22Rv1 (cell line): ENCODE data around the gene CEP192.

Experiments
- H3K27ac ChIP-seq: fragments of 450-650 bp; 2 replicates; pipeline ENCODE4 v1.5.1; 2017
- CTCF ChIP-seq: fragments of 450-650 bp; IDR thresholded peaks from 2 replicates; pipeline ENCODE4 v1.5.1; 2017; ENCODE audit warnings: mild to moderate bottlenecking
- ZFX ChIP-seq: fragments of 450-650 bp; IDR thresholded peaks from 2 replicates; pipeline ENCODE4 v1.6.1; 2017; ENCODE audit warnings: antibody characterized with exemption, borderline replicate concordance

The CEP192 gene

GRCh38 chr18:13005289-13005688 is 14.1 kb downstream of the CEP192 start:
- no peak overlapping the region for H3K27ac ChIP-seq
- no peak for TF ChIP-seq CTCF
- no peak for TF ChIP-seq ZFX

- no peak for TF ChIP-seq CTCF
- no peak for TF ChIP-seq ZFX
- H3K27ac ChIP-seq: no peak overlapping the region
Measured at GRCh38 chr18:13006531-13007247, 15.5 kb downstream of the CEP192 start.

GRCh38 chr18:13007248-13007560 is 16.0 kb downstream of the CEP192 start:
- TF ChIP-seq ZFX: no peak
- no peak for TF ChIP-seq CTCF
- H3K27ac ChIP-seq: no peak overlapping the region

- no peak for TF ChIP-seq CTCF
- TF ChIP-seq ZFX: no peak
- no peak overlapping the region for H3K27ac ChIP-seq
Measured at GRCh38 chr18:13011719-13012118, 20.6 kb downstream of the CEP192 start.

- TF ChIP-seq CTCF: no peak
- TF ChIP-seq ZFX: no peak
Measured at GRCh38 chr18:13014232-13014631, 23.1 kb downstream of the CEP192 start.

GRCh38 chr18:13014818-13015217 is 23.7 kb downstream of the CEP192 start:
- no peak overlapping the region for H3K27ac ChIP-seq
- TF ChIP-seq ZFX: no peak
- no peak for TF ChIP-seq CTCF

More at GRCh38 chr18:13014232-13014631, 23.1 kb downstream of the CEP192 start:
- no peak overlapping the region for H3K27ac ChIP-seq

- H3K27ac ChIP-seq: no peak overlapping the region
- TF ChIP-seq CTCF (no peak), ZFX (no peak)
Measured at GRCh38 chr18:13017247-13017875, 26.2 kb downstream of the CEP192 start.
